SHP77 treated with DMSO at 0.1 percent for 48 hours (cell line): Measurements from ENCODE around the gene LTV1.
"Not testable (repeated sequence)": the region's sequence is repeated elsewhere in the genome, so short reads cannot be mapped to it uniquely, and the experiment has no call there.

Experiments used
- DNase-seq: peaks from one replicate; lab custom pipeline; 2025; lab: John Stamatoyannopoulos, UW

The LTV1 gene

GRCh38 chr6:143843677-143843999, 500 bp downstream of the LTV1 start:
- no peak for DNase-seq

GRCh38 chr6:143844006-143844405, 868 bp downstream of the LTV1 start:
- no peak for DNase-seq

DNA sequence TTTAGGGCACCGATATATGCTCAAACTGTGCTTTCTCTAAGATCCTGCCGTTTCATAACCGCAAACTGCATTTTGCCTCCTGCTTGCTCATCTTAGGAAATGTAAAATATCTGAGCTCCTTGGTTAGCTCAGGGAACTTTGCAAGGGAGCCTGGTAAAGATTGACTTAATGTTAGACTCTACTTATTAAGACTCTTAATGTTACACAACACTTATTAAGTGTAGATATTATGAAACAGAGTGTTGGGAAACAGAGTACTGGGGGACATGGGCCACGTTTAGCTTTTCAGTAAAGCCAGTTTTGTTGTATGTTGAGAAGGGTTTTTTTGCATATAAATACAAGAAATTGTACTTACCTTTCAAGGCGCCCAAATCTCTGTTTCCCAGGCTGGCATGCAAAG, 1.9 kb downstream of the LTV1 start:
- DNase-seq: no peak

GRCh38 chr6:143851706-143852105, 8.6 kb downstream of the LTV1 start:
- not testable (repeated sequence) for DNase-seq

GRCh38 chr6:143855057-143855456, 11.9 kb downstream of the LTV1 start:
- not testable (repeated sequence) for DNase-seq

- DNase-seq: not testable (repeated sequence)
These were observed 13.6 kb downstream of the LTV1 start for GRCh38 chr6:143856762-143857161.

- DNase-seq: no peak
These were observed 14.5 kb downstream of the LTV1 start for GRCh38 chr6:143857651-143858050.

DNA sequence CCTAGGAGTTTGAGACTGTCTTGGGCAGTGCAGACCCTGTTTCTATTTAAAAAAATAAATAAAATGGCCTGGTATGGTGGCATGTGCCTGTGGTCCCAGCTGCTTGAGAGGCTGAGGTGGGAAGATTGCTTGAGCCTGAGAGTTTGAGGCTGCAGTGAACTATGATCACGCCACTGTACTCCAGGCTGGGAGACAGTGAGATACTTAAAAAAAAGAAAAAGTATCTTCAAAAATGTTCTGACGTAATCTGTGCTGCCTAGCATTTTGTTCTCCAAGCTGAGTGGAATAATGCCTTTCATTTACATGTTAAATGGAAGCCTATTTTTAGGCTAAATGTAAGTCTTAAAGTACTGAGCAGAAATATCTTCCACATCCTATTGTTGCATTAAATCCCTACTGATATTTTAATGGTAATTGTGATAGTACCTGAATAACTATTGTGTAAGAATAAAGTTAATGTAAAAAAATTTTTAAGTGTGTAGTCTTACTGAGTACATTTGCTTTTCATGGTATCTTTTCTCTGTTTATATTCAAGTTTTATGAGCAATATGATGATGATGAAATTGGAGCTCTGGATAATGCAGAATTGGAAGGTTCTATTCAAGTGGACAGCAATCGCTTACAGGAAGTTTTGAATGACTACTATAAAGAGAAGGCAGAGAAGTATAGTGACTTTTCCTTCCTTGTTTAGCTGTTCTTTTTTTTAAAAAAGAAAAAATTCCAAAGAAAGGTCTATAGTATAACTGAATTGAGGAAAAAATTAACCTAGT, 16.9 kb downstream of the LTV1 start:
- DNase-seq: no peak

DNA sequence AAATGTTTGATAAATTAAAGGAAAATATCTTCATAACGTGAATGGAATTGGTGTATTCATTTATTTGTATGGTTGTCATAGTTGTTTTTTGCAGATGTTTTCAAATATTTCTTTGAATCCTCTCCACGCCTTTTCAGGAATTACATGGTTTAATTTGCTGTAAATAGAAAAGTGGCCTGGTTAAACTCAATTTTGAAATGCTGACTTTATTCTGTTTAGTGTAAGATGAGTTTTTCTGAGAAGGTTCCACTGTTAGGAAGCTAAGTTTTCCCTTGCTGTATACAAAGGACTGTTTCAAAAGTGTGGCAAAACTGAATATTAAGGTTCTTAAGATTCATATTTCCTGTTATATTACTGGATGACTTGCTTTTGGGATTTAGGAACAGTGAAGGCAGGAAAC, 20.6 kb downstream of the LTV1 start:
- DNase-seq: no peak

DNA sequence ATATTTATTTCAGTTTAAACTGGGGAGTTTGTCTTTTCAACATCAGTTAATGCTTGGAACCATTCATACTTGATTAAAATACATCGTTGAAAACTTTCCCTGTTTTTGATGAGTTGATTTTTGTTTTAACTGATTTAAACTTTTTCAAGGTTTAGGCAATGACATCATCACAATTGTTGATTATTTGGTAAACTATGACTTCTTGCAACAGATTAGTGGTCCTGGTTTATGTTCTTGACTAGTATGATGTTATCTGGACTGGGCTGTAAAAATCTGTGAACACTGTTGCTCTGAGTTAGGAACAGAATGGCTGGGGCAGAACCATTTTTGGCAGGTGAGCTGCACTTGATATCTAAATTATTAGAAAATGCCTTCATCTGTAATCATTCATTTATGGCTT, 21.1 kb downstream of the LTV1 start, which contains the start of gene ZC2HC1B:
Gene ZC2HC1B, plus strand, starts transcription at position 241 of the 400 bp plus-strand sequence. Its CDS starts 66 bp downstream, at position 307.
- DNase-seq: no peak

GRCh38 chr6:143867236-143867635, 24.1 kb downstream of the LTV1 start:
- no peak for DNase-seq

DNA sequence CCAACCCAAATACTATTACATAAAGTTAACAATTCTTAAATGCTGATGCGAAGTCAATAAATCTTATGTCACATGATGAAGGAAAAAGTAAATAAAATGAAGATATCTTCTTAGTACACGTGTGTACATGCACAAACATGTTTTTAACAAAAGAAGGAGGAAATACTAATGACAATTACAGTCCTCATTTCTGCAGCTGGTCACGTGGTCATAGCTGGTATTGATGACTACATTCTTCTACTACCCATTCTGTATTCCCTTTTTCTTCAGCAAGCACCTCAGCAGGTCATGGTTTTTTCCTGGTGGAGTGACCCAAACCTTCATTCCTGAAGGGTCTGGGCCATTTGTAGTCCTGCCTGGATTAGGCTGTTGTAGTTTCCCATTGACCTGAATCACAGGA, 25.7 kb downstream of the LTV1 start:
- DNase-seq: not testable (repeated sequence)

- DNase-seq: not testable (repeated sequence)
These were observed 28.1 kb downstream of the LTV1 start for GRCh38 chr6:143871202-143871730.

- no peak for DNase-seq
These were observed 29.1 kb downstream of the LTV1 start for GRCh38 chr6:143872201-143872600.

DNA sequence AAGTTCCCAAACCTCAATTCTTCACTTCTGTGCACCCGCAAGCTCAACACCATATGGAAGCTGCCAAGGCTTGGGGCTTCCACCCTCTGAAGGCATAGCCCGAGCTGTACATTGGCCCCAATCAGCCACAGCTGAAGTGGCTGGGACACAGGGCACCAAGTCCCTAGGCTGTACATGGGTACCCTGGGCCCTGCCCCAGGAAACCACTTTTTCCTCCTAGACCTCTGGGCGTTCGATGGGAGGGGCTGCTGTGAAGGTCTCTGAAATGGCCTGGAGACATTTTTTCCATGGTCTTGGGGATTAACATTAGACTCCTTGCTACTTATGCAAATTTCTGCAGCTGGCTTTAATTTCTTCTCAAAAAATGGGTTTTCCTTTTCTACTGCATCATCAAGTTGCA, 30.5 kb downstream of the LTV1 start:
- not testable (repeated sequence) for DNase-seq

DNA sequence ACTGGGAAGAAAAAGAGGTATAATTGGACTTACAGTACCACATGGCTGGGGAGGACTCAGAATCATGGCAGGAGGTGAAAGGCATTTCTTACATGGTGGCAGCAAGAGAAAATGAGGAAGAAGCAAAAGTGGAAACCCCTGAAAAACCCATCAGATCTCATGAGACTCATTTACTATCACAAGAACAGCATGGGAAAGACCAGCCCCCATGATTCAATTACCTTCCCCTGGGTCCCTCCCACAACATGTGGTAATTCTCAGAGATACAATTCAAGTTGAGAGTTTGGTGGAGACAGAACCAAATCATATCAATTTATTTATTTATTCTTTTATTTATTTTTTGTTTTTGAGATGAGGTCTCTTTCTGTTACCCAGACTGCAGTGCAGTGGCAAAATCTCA, 31.4 kb downstream of the LTV1 start:
- DNase-seq: not testable (repeated sequence)

DNA sequence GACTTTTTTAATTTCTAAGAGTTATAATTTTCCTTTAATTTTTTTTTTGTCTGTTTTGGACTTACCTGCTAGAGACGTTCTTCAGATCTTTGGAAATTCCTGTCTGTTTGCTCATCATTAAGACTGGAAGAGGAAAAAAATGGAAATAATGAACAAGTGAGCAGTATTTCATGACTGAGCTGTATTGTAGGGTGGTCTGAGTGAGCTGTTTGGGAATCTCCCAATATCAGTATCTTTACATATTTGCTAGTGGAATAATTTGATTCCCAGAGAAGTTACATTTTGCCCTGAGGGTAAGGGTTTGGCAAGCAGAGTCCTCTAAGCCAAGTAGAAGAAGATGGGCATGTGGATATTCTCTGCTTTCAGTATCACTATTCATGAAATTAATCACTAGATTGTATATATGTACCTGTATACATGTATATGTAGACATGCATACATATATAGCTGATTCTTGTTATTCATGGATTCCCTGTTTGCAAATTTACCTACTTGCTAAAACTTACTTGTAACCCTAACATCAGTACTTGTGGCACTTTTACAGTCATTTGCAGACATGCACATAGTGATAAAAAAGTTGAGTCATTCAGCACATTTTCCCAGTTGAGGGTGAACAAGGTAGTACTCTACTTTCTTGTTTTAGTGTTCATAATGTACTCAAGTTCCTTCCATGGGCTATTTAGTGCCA, 34.6 kb downstream of the LTV1 start:
- no peak for DNase-seq

DNA sequence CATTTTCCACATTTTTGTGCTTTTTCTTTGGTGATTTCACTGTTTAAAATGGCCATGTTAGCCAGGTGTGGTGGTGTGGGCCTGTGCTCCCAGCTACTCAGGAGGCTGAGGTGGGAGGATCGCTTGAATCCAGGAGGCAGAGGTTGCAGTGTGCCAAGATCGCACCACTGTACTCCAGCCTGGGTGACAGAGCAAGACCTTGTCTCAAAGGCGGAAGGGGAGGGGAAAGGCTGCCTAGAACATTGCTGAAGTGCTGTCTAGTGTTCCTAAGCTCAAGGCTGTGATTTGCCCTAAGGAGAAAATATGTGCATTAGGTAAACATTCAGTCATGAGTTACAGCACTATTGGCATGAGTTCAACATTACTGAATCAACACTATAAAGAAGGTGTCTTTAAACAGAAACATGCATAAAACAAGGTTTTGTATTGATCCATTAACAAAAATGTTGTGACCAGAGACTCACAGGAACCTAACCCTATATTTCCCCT, 35.2 kb downstream of the LTV1 start:
- no peak for DNase-seq

GRCh38 chr6:143880412-143880811, 37.3 kb downstream of the LTV1 start:
- DNase-seq: no peak

- DNase-seq: no peak
These were observed 39.3 kb downstream of the LTV1 start for GRCh38 chr6:143882401-143882930.

- no peak for DNase-seq
These were observed 41.2 kb downstream of the LTV1 start for GRCh38 chr6:143884216-143884900.

GRCh38 chr6:143885116-143885515, 42.0 kb downstream of the LTV1 start:
- DNase-seq: no peak
